SU-DHL-6 (cell line): ENCODE measurements around the gene CSF3R.

Experiments
- H2AFZ ChIP-seq: fragments of 200-600 bp; sonication (generic); 2 replicates; pipeline ENCODE4 v1.6.1; 2014; ENCODE audit warnings: low read depth, mild to moderate bottlenecking, moderate library complexity, mixed read lengths, antibody characterized with exemption, low read length; ENCODE audit not compliant: severe bottlenecking
- H3F3A ChIP-seq: fragments of 200-600 bp; shearing (Covaris generic); 2 replicates; pipeline ENCODE4 v1.6.0; 2016; ENCODE audit warnings: antibody characterized with exemption, mild to moderate bottlenecking; ENCODE audit not compliant: insufficient read depth
- H3K27ac ChIP-seq: fragments of 200-600 bp; sonication (generic); 2 replicates; pipeline ENCODE4 v1.5.1; 2016; ENCODE audit warnings: low read depth, mild to moderate bottlenecking, low read length, moderate library complexity, mixed read lengths
- H3K27me3 ChIP-seq: fragments of 200-600 bp; sonication (generic), shearing (Covaris generic); 2 replicates; pipeline ENCODE4 v1.6.0; 2014; ENCODE audit warnings: mild to moderate bottlenecking, low read length
- H3K36me3 ChIP-seq: fragments of 200-600 bp; sonication (generic); 2 replicates; pipeline ENCODE4 v1.6.1; 2014; ENCODE audit warnings: mild to moderate bottlenecking, low read length, mixed read lengths
- H3K4me2 ChIP-seq: fragments of 300-600, 200-600 bp; shearing (Covaris generic), sonication (generic); 2 replicates; pipeline ENCODE4 v1.6.0; 2014; ENCODE audit warnings: low read length, low read depth, mild to moderate bottlenecking; ENCODE audit not compliant: poor library complexity, severe bottlenecking
- H3K4me3 ChIP-seq: fragments of 200-600 bp; sonication (generic); 2 replicates; pipeline ENCODE4 v1.5.1; 2014; ENCODE audit warnings: antibody characterized with exemption, low read length, mild to moderate bottlenecking, mixed read lengths; ENCODE audit not compliant: insufficient read depth, poor library complexity, severe bottlenecking
- H3K79me2 ChIP-seq: fragments of 200-600 bp; sonication (generic); 2 replicates; pipeline ENCODE4 v1.6.1; 2014; ENCODE audit warnings: mild to moderate bottlenecking, low read length, moderate library complexity; ENCODE audit not compliant: insufficient read depth
- H3K9ac ChIP-seq: fragments of 200-600 bp; sonication (generic); 2 replicates; pipeline ENCODE4 v1.7.0; 2014; ENCODE audit warnings: mild to moderate bottlenecking, low read length
- H3K9me2 ChIP-seq: fragments of 200-600 bp; sonication (generic); replicated peaks from 2 replicates; pipeline ENCODE4 v1.6.1; 2014; ENCODE audit warnings: low read length; ENCODE audit not compliant: insufficient read depth
- H3K9me3 ChIP-seq: fragments of 200-600 bp; sonication (generic); 2 replicates; pipeline ENCODE4 v1.6.1; 2014; ENCODE audit warnings: low read length, mixed read lengths; ENCODE audit not compliant: insufficient read depth
- H4K20me1 ChIP-seq: fragments of 200-600 bp; sonication (generic); 2 replicates; pipeline ENCODE4 v1.6.1; 2014; ENCODE audit warnings: low read depth, mild to moderate bottlenecking, antibody characterized with exemption, low read length, moderate library complexity, mixed read lengths
- EZH2phosphoT487 ChIP-seq: fragments of 200-600 bp; sonication (generic), shearing (Covaris generic); conservative IDR thresholded peaks from 2 replicates; pipeline ENCODE4 v1.6.1; 2018; ENCODE audit warnings: mild to moderate bottlenecking, antibody characterized with exemption, low read length, moderate library complexity, mixed read lengths
- TF ChIP-seq, protein P1 (sequence below): fragments of 200-600 bp; sonication (generic); IDR thresholded peaks from one replicate; pipeline ENCODE4 v1.5.1; 2017; ENCODE audit warnings: antibody characterized with exemption, mild to moderate bottlenecking, low read length, moderate library complexity; ENCODE audit not compliant: insufficient read depth, poor library complexity, severe bottlenecking

Gene CSF3R

GRCh38 chr1:36523230-36523495 lies 40.5 kb upstream of the CSF3R start:
- Histone ChIP-seq H3K4me2 (no peak overlapping the region), H3F3A (no peaks in the 10 kb centered on the region), H3K27ac (no peak overlapping the region), H3K79me2 (no peaks in the 10 kb centered on the region), H3K4me3 (no peak overlapping the region), H2AFZ (no peak overlapping the region), H3K36me3 (no peaks in the 10 kb centered on the region), H3K9me3 (no peaks in the 10 kb centered on the region), H4K20me1 (no peaks in the 10 kb centered on the region), H3K9me2 (no peaks in the 10 kb centered on the region), H3K27me3 (no peaks in the 10 kb centered on the region; the same call in 1 of the 2 replicates), H3K9ac (no peak overlapping the region)
- TF ChIP-seq, protein P1, sequence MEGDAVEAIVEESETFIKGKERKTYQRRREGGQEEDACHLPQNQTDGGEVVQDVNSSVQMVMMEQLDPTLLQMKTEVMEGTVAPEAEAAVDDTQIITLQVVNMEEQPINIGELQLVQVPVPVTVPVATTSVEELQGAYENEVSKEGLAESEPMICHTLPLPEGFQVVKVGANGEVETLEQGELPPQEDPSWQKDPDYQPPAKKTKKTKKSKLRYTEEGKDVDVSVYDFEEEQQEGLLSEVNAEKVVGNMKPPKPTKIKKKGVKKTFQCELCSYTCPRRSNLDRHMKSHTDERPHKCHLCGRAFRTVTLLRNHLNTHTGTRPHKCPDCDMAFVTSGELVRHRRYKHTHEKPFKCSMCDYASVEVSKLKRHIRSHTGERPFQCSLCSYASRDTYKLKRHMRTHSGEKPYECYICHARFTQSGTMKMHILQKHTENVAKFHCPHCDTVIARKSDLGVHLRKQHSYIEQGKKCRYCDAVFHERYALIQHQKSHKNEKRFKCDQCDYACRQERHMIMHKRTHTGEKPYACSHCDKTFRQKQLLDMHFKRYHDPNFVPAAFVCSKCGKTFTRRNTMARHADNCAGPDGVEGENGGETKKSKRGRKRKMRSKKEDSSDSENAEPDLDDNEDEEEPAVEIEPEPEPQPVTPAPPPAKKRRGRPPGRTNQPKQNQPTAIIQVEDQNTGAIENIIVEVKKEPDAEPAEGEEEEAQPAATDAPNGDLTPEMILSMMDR: no peak
- no peak for TF ChIP-seq EZH2phosphoT487

- H2AFZ ChIP-seq: no peak overlapping the region
- no peak overlapping the region for H3K4me2 ChIP-seq
- no peak overlapping the region for H3K9ac ChIP-seq
- no peaks in the 10 kb centered on the region for H3F3A ChIP-seq
- H3K79me2 ChIP-seq: no peaks in the 10 kb centered on the region
- H3K27ac ChIP-seq: no peak overlapping the region
- H3K9me2 ChIP-seq: no peaks in the 10 kb centered on the region
- no peak for TF ChIP-seq EZH2phosphoT487
- TF ChIP-seq, protein P1: no peak
- H3K4me3 ChIP-seq: no peak overlapping the region
- H3K36me3 ChIP-seq: no peaks in the 10 kb centered on the region
- H4K20me1 ChIP-seq: no peaks in the 10 kb centered on the region
- no peaks in the 10 kb centered on the region for H3K9me3 ChIP-seq
- no peaks in the 10 kb centered on the region; the same call in 1 of the 2 replicates for H3K27me3 ChIP-seq
Measured at GRCh38 chr1:36522461-36523229, 39.9 kb upstream of the CSF3R start.

GRCh38 chr1:36522021-36522420 lies 39.3 kb upstream of the CSF3R start:
- H3F3A ChIP-seq: no peaks in the 10 kb centered on the region
- TF ChIP-seq, protein P1: no peak
- TF ChIP-seq EZH2phosphoT487: no peak
- H3K4me2 ChIP-seq: no peak overlapping the region
- no peaks in the 10 kb centered on the region for H3K9me2 ChIP-seq
- H3K79me2 ChIP-seq: no peaks in the 10 kb centered on the region
- no peak overlapping the region for H3K27ac ChIP-seq
- no peak overlapping the region for H2AFZ ChIP-seq
- no peak overlapping the region for H3K9ac ChIP-seq
- no peak overlapping the region for H3K4me3 ChIP-seq
- no peaks in the 10 kb centered on the region; the same call in 1 of the 2 replicates for H3K27me3 ChIP-seq
- H3K9me3 ChIP-seq: no peaks in the 10 kb centered on the region
- no peaks in the 10 kb centered on the region for H3K36me3 ChIP-seq
- H4K20me1 ChIP-seq: no peaks in the 10 kb centered on the region
